ENCODE measurements around the gene AKIRIN2.

GRCh38 chr6:87718662-87719433, 16.8 kb upstream of the AKIRIN2 start:
- TF ChIP-seq MAFK (conservative IDR thresholded peaks at IDR 0.05 in 1 of 2, IDR thresholded peaks at IDR 0.05 in 1 of 2; ENCODE audit: low read length in 2 of 2): no peak
- no peak for TF ChIP-seq NFIC (IDR thresholded peaks at IDR 0.05; ENCODE audit: low read length)
- TF ChIP-seq ZNF513 (CRISPR knock-in tag; conservative IDR thresholded peaks at IDR 0.05): no peak
- no peak for TF ChIP-seq HDAC6 (IDR thresholded peaks at IDR 0.05; ENCODE audit: low read depth, low read length)
- TF ChIP-seq, protein P1, sequence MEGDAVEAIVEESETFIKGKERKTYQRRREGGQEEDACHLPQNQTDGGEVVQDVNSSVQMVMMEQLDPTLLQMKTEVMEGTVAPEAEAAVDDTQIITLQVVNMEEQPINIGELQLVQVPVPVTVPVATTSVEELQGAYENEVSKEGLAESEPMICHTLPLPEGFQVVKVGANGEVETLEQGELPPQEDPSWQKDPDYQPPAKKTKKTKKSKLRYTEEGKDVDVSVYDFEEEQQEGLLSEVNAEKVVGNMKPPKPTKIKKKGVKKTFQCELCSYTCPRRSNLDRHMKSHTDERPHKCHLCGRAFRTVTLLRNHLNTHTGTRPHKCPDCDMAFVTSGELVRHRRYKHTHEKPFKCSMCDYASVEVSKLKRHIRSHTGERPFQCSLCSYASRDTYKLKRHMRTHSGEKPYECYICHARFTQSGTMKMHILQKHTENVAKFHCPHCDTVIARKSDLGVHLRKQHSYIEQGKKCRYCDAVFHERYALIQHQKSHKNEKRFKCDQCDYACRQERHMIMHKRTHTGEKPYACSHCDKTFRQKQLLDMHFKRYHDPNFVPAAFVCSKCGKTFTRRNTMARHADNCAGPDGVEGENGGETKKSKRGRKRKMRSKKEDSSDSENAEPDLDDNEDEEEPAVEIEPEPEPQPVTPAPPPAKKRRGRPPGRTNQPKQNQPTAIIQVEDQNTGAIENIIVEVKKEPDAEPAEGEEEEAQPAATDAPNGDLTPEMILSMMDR (CRISPR knock-in tag; IDR thresholded peaks at IDR 0.05): no peak
- TF ChIP-seq, protein P2, sequence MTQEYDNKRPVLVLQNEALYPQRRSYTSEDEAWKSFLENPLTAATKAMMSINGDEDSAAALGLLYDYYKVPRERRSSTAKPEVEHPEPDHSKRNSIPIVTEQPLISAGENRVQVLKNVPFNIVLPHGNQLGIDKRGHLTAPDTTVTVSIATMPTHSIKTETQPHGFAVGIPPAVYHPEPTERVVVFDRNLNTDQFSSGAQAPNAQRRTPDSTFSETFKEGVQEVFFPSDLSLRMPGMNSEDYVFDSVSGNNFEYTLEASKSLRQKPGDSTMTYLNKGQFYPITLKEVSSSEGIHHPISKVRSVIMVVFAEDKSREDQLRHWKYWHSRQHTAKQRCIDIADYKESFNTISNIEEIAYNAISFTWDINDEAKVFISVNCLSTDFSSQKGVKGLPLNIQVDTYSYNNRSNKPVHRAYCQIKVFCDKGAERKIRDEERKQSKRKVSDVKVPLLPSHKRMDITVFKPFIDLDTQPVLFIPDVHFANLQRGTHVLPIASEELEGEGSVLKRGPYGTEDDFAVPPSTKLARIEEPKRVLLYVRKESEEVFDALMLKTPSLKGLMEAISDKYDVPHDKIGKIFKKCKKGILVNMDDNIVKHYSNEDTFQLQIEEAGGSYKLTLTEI (CRISPR knock-in tag; conservative IDR thresholded peaks at IDR 0.05): no peak
- TF ChIP-seq SIX1 (CRISPR knock-in tag; IDR thresholded peaks at IDR 0.05; ENCODE audit: borderline replicate concordance): no peak
- no peak for TF ChIP-seq EP300 (IDR thresholded peaks at IDR 0.05; ENCODE audit: low read depth in 2 of 2, low read length in 2 of 2)
- no peak for TF ChIP-seq EP300 (CRISPR knock-in tag; IDR thresholded peaks at IDR 0.05; ENCODE audit: borderline replicate concordance)
- no peak for TF ChIP-seq ZNF782 (CRISPR knock-in tag; IDR thresholded peaks at IDR 0.05; ENCODE audit: borderline replicate concordance)
- TF ChIP-seq FOXM1 (CRISPR knock-in tag; IDR thresholded peaks at IDR 0.05): no peak
- no peak for TF ChIP-seq TIGD3 (CRISPR knock-in tag; IDR thresholded peaks at IDR 0.05; ENCODE audit: borderline replicate concordance)
